Naive B cell (primary cell): ENCODE data around the gene GRM4. TPM values are rescaled to one million over a fixed set of nuclear protein-coding genes. Genes with fewer than 3 reads are reported as not detected.
A peak's percentile ranks its signal among the peaks of the same experiment; 100 is the strongest.

ENCODE experiments used
- ATAC-seq, 2 donors: fragments of 150-1000 bp; cut with Tn5 transposase; 2 replicates each; pipeline ENCODE4 v1.10.0; 2021; ENCODE audit warnings: low read depth in 2 of 2, mild to moderate bottlenecking in 2 of 2, moderate library complexity in 2 of 2
- DNase-seq: peaks from one replicate; pipeline ENCODE4 v3.0.0; 2022
- H3K27ac Mint-ChIP-seq, 6 donors: one replicate each; pipeline ENCODE4 v1.8.0; 2020 to 2022; ENCODE audit warnings: mild to moderate bottlenecking in 6 of 6, mixed read lengths in 6 of 6, moderate library complexity in 5 of 6, inconsistent platforms in 2 of 6
- H3K27me3 Mint-ChIP-seq, 3 donors: one replicate each; pipeline ENCODE4 v1.8.0; 2021 to 2022; ENCODE audit warnings: mixed read lengths in 3 of 3, mild to moderate bottlenecking in 1 of 3
- H3K36me3 Mint-ChIP-seq, 2 donors: one replicate each; pipeline ENCODE4 v1.8.0; 2020 to 2022; ENCODE audit warnings: mixed read lengths in 2 of 2, inconsistent platforms in 1 of 2, mild to moderate bottlenecking in 1 of 2
- H3K4me1 Mint-ChIP-seq, 3 donors: one replicate each; pipeline ENCODE4 v1.8.0; 2020 to 2022; ENCODE audit warnings: mixed read lengths in 3 of 3, inconsistent platforms in 1 of 3, mild to moderate bottlenecking in 1 of 3, moderate library complexity in 1 of 3
- H3K4me3 Mint-ChIP-seq, 8 donors: one replicate each; pipeline ENCODE4 v1.8.0; 2020 to 2022; ENCODE audit warnings: mild to moderate bottlenecking in 8 of 8, mixed read lengths in 8 of 8, moderate library complexity in 8 of 8, inconsistent platforms in 2 of 8
- H3K9me3 Mint-ChIP-seq, 7 donors: one replicate each; pipeline ENCODE4 v1.8.0; 2020 to 2022; ENCODE audit warnings: mixed read lengths in 7 of 7, mild to moderate bottlenecking in 5 of 7, inconsistent platforms in 2 of 7, moderate library complexity in 1 of 7
- polyA plus RNA-seq, 6 donors: library from polyadenylated mRNA; unstranded; fragments of 300-500 nt; fragmentation: Illumina TruSeq; gene quantifications; one replicate each; pipeline ENCODE4 v1.2.3, GENCODE V29; 2021; ENCODE audit warnings: low read depth in 6 of 6

The GRM4 gene
- polyA plus RNA-seq, 6 donors from 2014 or later: not detected

DNA sequence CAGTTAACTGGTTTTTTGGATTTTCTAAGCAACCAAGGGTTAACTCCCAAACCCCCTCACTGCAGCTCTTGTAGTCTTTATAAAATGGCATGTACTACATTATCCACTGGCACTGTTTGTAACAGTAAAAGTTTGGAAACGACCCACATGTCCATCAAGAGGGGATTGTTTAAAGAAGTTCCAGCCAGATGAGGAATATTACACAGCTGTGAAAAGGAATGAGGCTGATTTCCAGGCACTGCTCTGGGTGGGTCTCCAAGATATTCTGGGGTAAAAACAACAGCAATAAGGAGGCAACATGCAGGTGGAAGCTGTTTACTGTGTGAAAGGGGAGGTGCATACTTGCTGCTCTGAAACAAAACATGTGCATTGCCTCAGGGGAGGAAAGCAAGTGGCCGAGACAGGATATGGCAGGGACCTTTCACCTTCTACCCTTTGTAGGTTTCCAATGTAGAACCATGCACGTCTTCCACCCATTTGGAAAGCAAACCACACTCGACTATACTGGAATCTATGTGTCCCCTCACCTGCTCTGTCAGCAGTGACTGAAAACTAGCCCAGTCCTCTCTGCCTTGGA is 51.9 kb downstream of the GRM4 start:
- H3K27me3 Mint-ChIP-seq: peaks cover 15 to 46% (median 35%) of the 10 kb centered on the region in 3 donors
- no peak overlapping the region for H3K4me3 Mint-ChIP-seq
- H3K27ac Mint-ChIP-seq: no peak overlapping the region
- no peaks in the 10 kb centered on the region for H3K36me3 Mint-ChIP-seq
- DNase-seq (no peak), ATAC-seq (no peak)
- peaks cover 0 to 7% (median 3%) of the 10 kb centered on the region in 7 donors for H3K9me3 Mint-ChIP-seq
- H3K4me1 Mint-ChIP-seq: no peaks in the 10 kb centered on the region

DNA sequence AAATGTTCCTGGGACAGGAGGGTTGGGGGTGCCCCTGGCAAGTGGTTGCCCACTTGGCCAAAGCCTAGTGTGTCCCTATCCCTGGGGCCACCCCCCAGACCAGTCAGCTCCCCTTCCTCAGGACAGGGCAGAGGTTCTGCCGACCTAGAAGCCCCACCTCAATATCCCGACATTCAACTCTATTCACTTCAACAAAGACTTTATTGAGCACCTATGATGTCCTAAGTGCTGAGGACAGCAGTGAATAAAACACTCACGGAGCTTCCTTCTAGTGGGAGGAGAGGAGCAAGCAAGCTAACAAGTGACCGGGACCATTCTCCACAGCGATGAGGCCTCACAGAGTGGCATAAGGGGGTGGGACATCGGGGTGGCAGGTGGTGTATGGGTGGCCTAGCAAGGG is 52.7 kb downstream of the GRM4 start:
- Mint-ChIP-seq H3K4me1 (no peaks in the 10 kb centered on the region), H3K27me3 (peaks cover 15 to 44% (median 35%) of the 10 kb centered on the region in 3 donors), H3K36me3 (no peaks in the 10 kb centered on the region), H3K4me3 (no peak overlapping the region), H3K27ac (no peak overlapping the region), H3K9me3 (peaks cover 0 to 7% (median 3%) of the 10 kb centered on the region in 7 donors)
- no peak for ATAC-seq
- DNase-seq: no peak

DNA sequence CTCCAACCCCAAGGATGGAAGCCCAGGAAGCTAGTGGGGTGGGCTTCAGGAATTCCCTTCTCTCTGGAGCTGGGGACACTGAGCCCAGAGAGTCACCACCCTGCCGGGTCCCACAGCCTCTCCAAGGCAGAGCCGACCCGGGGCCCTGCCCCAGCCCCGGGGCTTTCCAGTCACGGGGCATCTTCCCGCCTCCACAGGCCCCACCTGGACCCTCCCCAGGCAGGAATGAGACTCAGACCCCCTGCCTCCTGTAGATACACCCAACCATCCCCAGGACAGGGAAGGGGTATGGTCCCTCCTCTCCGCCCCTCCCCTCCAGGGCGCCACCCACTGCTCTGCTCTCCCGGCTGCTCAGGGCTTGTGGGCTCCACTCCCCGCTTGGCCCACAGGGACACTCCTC is 53.3 kb downstream of the GRM4 start:
- Mint-ChIP-seq H3K36me3 (no peaks in the 10 kb centered on the region), H3K4me3 (no peak overlapping the region), H3K27me3 (peaks cover 15 to 44% (median 35%) of the 10 kb centered on the region in 3 donors), H3K9me3 (peaks cover 0 to 7% (median 3%) of the 10 kb centered on the region in 7 donors), H3K4me1 (no peaks in the 10 kb centered on the region), H3K27ac (no peak overlapping the region)
- DNase-seq: no peak
- no peak for ATAC-seq

DNA sequence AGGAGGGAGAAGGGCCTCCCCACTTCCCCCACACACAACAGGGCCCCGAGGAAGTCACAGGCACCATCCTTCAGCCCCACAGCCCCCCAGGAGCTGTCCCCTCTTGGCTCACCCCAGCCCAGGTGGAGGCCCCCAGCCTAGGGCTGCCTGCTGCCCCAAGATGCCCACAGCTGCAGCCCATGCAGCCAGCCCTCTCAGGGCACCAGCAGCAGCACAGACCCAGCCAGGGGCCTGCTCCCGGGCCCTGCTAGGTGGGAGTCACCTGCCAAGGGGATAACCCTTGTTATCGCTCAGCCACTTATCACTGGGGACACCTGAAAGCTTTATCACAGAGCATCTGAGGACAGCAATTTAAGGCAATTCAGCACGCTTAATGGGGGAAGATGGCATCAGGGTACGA is 55.0 kb downstream of the GRM4 start:
- H3K27me3 Mint-ChIP-seq: peaks cover 9 to 31% (median 27%) of the 10 kb centered on the region in 3 donors
- peaks cover 0 to 7% (median 3%) of the 10 kb centered on the region in 7 donors for H3K9me3 Mint-ChIP-seq
- no peaks in the 10 kb centered on the region for H3K4me1 Mint-ChIP-seq
- H3K36me3 Mint-ChIP-seq: no peaks in the 10 kb centered on the region
- ATAC-seq (no peak), DNase-seq (no peak)
- no peak overlapping the region for H3K27ac Mint-ChIP-seq
- no peak overlapping the region for H3K4me3 Mint-ChIP-seq

DNA sequence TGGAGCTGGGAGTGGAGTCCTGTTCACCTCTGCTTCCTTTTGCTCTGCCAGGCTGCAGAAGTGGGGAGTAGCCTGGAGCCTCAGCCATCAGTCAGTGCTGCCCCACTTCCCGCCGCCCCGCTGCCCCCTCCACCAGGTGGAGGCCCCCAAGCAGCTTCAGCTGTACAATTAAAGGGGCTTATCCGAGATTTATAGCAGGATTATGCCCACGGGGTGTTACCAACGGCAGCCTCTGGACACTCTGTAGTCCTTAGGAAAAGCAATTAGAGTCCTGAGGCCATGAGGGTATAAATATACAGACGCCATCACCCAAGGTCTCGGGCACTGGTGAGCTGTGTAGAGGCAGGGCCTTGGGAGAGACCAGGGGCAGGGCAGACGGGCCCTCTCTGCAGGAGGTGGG is 55.4 kb downstream of the GRM4 start:
- H3K4me3 Mint-ChIP-seq: no peak overlapping the region
- ATAC-seq: no peak
- H3K4me1 Mint-ChIP-seq: no peaks in the 10 kb centered on the region
- H3K27ac Mint-ChIP-seq: no peak overlapping the region
- H3K9me3 Mint-ChIP-seq: peaks cover 0 to 7% (median 3%) of the 10 kb centered on the region in 7 donors
- peaks cover 5 to 27% (median 23%) of the 10 kb centered on the region in 3 donors for H3K27me3 Mint-ChIP-seq
- H3K36me3 Mint-ChIP-seq: no peaks in the 10 kb centered on the region
- DNase-seq: no peak

DNA sequence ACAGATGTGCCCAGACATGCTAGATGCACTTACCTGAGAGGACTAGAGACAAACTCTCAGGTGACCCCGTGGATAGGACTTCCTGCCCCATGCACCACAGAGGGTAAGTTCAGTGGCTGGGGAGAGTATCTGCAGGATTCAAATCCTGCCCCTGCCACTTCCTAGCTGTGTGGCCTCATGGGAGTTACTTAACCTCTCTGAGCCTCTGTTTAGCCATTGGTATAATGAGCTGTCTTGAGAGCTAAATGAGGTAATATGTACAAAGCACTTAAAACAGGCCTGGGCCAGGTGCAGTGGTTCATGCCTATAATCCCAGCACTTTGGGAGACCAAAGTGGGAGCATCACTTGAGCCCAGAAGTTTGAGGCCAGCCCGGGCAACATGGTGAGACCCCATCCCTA is 59.3 kb downstream of the GRM4 start:
- no peak overlapping the region for H3K27ac Mint-ChIP-seq

DNA sequence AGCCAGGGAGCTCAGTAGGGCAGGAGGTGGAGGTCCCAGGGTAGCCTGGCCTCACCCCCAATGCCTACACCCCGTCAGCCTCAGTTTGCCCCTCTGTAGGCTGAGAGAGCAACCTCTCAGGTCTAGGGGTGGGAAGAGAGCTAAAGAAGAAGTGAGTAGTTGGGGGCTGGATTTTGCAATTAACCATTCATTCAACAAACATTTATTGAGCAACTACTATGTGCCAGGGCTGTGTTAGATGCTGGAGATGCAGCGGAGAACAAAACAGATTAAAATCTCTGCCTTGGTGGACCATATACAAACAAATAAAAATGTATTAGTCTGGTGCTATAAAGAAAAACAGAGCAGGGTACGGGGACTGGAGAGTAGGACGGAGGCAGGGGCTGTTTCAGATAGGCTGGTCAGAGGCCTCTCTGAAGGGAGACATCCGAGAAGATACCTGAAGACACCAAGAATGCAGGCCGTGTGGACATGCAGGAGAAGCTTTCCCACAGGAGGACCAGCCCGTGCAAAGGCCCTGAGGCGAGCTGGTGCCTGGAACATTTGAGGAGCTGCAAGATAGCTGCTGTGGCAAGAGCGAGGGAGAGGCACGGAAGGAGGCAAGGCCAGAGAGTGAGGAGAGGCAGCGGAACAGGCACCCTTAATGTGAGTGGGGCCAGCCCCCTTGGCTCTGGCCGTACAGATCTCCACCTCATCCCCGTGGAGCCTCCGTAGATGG is 60.3 kb downstream of the GRM4 start:
- H3K4me3 Mint-ChIP-seq: no peak overlapping the region
- H3K4me1 Mint-ChIP-seq: no peaks in the 10 kb centered on the region
- ATAC-seq: no peak
- no peaks in the 10 kb centered on the region for H3K9me3 Mint-ChIP-seq
- H3K27me3 Mint-ChIP-seq: peaks cover 0 to 11% (median 7%) of the 10 kb centered on the region in 3 donors
- no peak overlapping the region for H3K27ac Mint-ChIP-seq
- DNase-seq: no peak
- no peaks in the 10 kb centered on the region for H3K36me3 Mint-ChIP-seq

More for the DNA sequence above, 59.3 kb downstream of the GRM4 start:
- ATAC-seq (no peak), DNase-seq (no peak)
- Mint-ChIP-seq H3K9me3 (no peaks in the 10 kb centered on the region), H3K36me3 (no peaks in the 10 kb centered on the region), H3K4me1 (no peaks in the 10 kb centered on the region), H3K27me3 (peaks cover 0 to 6% (median 0%) of the 10 kb centered on the region in 3 donors), H3K4me3 (no peak overlapping the region)

DNA sequence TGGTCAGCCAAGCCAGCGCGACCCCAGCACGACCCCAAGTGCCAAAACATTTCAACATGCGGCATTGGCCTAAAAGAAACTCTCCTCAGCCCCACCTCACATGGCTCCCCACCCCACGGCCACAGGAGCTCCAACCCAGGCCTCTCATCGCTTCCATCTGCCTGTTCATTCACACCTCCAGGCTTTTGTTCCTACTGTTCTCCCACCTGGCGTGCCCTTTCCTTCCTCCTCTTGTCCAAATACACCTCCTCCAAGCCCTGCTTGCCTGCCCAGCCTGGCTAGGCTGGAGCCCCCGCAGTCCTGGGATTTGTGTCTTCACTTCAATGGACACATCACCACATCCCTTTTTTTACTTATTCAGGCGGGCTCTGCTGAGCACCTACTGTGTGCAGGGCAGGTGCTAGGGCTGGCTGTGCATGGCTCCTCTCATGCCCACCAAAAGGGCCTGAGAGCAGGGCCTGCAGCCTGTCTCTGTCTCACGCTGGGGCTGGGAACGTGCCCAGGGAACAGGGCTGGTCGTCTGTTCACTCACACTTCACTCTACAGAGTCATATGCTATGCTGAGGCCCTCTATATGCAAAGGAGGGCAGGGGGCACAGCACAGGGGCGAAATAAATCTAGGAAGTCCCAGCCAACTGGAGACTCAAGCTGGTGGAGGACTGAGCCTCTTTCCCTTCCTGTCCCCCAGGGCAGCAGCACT is 61.1 kb downstream of the GRM4 start:
- H3K9me3 Mint-ChIP-seq: no peaks in the 10 kb centered on the region
- no peaks in the 10 kb centered on the region for H3K36me3 Mint-ChIP-seq
- no peak overlapping the region for H3K4me3 Mint-ChIP-seq
- DNase-seq: no peak
- no peak for ATAC-seq
- H3K27ac Mint-ChIP-seq: no peak overlapping the region
- peaks cover 0 to 19% (median 16%) of the 10 kb centered on the region in 3 donors for H3K27me3 Mint-ChIP-seq
- no peaks in the 10 kb centered on the region for H3K4me1 Mint-ChIP-seq

DNA sequence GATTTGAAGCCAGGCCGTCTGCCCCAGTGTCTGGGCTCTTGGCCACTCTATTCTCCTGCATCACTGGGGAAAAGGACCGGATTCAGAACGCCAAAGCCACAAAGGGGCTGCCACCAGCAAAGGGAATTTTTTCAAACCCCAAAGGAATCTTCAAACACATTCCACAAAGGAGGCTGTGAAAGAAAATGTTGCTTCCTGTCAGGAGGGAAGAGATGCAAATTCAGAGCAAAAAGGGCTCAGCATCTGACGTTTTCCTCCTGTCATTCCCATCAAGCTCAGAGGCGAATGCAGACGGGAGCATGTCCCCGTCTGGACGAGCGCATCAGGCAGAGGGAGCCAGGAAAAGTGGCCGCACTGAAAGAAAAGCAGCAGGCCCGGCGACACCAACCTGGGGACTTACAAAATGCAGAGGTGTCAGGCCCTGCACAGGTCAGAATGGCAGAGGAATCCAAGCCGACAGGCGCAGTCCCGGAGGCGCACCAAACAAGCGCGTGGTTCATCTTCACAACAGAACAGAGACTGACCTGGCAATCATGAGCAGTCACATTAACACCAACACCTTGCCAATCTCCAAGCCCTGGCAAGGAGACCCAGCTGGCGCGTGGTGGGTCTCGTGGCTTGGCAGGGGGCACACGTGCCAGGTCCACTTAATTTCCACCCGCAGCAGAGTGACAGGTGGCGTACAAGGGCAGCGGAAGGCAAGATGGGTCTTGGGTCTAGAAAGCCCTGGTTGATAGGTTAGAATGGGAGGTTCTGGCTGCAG is 62.8 kb downstream of the GRM4 start:
- ATAC-seq: no peak
- no peak overlapping the region for H3K27ac Mint-ChIP-seq

DNA sequence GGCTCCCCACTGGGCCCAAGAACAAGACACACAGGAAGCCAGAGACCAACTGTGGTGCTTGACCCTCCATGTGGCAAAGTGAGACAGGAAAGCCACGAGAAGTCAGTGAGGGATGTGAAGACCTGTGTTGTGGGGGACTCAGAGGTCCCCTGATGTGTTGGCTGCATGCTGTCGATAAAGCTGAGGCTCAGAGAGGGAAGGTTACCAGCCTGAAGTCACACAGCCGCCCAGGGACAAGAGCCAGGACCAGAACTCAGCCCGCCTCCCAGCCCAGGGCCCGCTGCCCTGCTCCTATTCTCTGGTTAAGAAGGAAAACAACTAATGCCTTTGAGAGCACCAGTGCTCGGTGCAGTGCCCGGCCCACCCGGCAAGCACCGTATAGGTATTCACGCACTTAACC is 63.5 kb downstream of the GRM4 start:
- no peaks in the 10 kb centered on the region for H3K4me1 Mint-ChIP-seq
- no peak for DNase-seq
- H3K27ac Mint-ChIP-seq: no peak overlapping the region
- H3K27me3 Mint-ChIP-seq: peaks cover 0 to 40% (median 27%) of the 10 kb centered on the region in 3 donors
- H3K36me3 Mint-ChIP-seq: no peaks in the 10 kb centered on the region
- no peak overlapping the region for H3K4me3 Mint-ChIP-seq
- no peak for ATAC-seq
- H3K9me3 Mint-ChIP-seq: no peaks in the 10 kb centered on the region

More for the DNA sequence above, 62.8 kb downstream of the GRM4 start:
- peaks cover 0 to 33% (median 27%) of the 10 kb centered on the region in 3 donors for H3K27me3 Mint-ChIP-seq
- no peaks in the 10 kb centered on the region for H3K36me3 Mint-ChIP-seq
- H3K9me3 Mint-ChIP-seq: no peaks in the 10 kb centered on the region
- no peaks in the 10 kb centered on the region for H3K4me1 Mint-ChIP-seq
- no peak overlapping the region for H3K4me3 Mint-ChIP-seq
- DNase-seq: no peak

DNA sequence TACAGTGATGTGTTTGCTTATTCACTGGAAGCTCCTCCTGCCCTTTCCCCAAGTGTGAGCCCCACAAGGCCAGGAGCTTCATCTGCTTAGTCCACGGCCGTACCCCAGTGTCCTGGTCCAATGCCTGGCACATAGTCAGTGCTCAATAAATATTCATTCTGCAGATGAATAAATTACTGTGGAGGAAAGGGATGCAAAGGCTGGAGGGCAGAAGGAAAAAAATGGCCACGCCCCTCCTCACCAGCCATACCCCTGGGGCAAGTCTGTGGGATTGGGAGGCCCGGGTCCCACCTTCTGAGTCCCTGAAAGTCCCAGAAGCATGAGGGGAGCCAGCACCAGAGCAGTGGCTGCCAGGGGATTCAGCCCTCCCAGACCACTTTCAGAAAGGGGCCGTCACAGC is 65.5 kb downstream of the GRM4 start:
- ATAC-seq (no peak), DNase-seq (no peak)
- peak overlapping the region in 1 of 6 donors; percentile 59 for H3K27ac Mint-ChIP-seq
- H3K36me3 Mint-ChIP-seq: no peaks in the 10 kb centered on the region
- H3K27me3 Mint-ChIP-seq: peaks cover 2 to 40% (median 29%) of the 10 kb centered on the region in 3 donors
- H3K9me3 Mint-ChIP-seq: no peaks in the 10 kb centered on the region
- H3K4me3 Mint-ChIP-seq: no peak overlapping the region
- H3K4me1 Mint-ChIP-seq: no peaks in the 10 kb centered on the region

DNA sequence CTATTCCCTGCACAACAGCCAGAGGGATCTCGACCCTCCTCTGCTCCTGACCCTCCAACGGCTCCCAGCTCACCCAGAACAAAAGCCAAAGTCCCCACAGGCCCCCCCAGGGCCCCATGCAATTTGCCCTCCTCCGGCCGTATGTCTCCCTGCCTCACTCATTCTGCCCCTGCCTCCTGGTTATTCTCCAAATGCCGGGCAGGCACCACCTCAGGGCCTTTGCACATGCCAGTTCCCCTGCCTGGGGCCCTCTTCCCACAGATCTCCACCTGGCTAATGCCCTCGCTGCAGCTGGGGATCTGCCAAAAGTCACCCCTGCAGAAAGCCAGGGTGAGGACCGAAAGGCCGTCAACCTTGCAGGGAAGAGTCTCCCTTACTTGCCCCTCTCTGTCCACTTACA is 66.0 kb downstream of the GRM4 start:
- H3K4me3 Mint-ChIP-seq: no peak overlapping the region
- no peak for DNase-seq
- H3K27me3 Mint-ChIP-seq: peaks cover 4 to 40% (median 31%) of the 10 kb centered on the region in 3 donors
- H3K9me3 Mint-ChIP-seq: no peaks in the 10 kb centered on the region
- H3K4me1 Mint-ChIP-seq: no peaks in the 10 kb centered on the region
- no peaks in the 10 kb centered on the region for H3K36me3 Mint-ChIP-seq
- H3K27ac Mint-ChIP-seq: peak overlapping the region in 1 of 6 donors; percentile 59
- ATAC-seq: no peak

DNA sequence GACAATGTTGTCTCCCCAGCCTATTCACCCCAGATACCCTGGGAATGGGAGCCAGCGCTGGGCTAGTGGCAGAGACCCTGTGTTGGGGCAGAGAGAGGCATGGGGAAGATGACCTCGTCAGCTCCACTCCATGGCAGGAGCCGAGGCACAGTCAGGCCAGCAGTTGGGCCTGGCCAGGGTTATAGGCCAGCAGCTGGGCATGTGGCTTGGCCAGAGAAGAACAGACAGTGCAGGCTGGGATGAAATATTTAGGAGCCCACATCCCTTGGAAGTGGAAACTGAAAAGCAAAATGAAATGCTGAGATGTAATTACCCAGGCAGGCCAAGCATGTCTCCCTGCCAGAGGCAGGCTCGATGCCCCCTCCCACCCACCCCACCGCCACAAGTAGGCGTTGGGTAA is 70.0 kb downstream of the GRM4 start:
- peaks cover 4 to 36% (median 23%) of the 10 kb centered on the region in 3 donors for H3K27me3 Mint-ChIP-seq
- H3K4me3 Mint-ChIP-seq: no peak overlapping the region
- no peaks in the 10 kb centered on the region for H3K36me3 Mint-ChIP-seq
- no peaks in the 10 kb centered on the region for H3K9me3 Mint-ChIP-seq
- ATAC-seq (no peak), DNase-seq (no peak)
- no peak overlapping the region for H3K27ac Mint-ChIP-seq
- no peaks in the 10 kb centered on the region for H3K4me1 Mint-ChIP-seq
